Activated T-helper 1 cell treated with anti-CD3 and anti-CD28 coated beads, Interleukin-12 subunit alpha, Interleukin-12 subunit beta, Interleukin-2, Interleukin-4 antibody, amounts not matched to agents 30 ng/mL and 10 ng/mL and 1 ng/mL, durations not matched to agents 14 hours and 24 hours and 36 hours (primary cell): ENCODE measurements around the gene PPP2CA. TPM values are rescaled to one million over a fixed set of nuclear protein-coding genes. Genes with fewer than 3 reads are reported as not detected.
A peak's percentile ranks its signal among the peaks of the same experiment; 100 is the strongest.
"Not testable (repeated sequence)": the region's sequence is repeated elsewhere in the genome, so short reads cannot be mapped to it uniquely, and the experiment has no call there.

ENCODE experiments used
- DNase-seq: peaks from one replicate; pipeline ENCODE4 v3.0.0; 2021; ENCODE audit warnings: low spot score
- H3K27ac Mint-ChIP-seq: one replicate; pipeline ENCODE4 v1.8.0; 2021; ENCODE audit warnings: mild to moderate bottlenecking, mixed read lengths
- H3K27me3 Mint-ChIP-seq: one replicate; pipeline ENCODE4 v1.8.0; 2022; ENCODE audit warnings: mild to moderate bottlenecking, moderate library complexity, mixed read lengths; ENCODE audit not compliant: insufficient read depth
- H3K36me3 Mint-ChIP-seq: one replicate; pipeline ENCODE4 v1.8.0; 2021; ENCODE audit warnings: low read depth, mixed read lengths
- H3K4me1 Mint-ChIP-seq: one replicate; pipeline ENCODE4 v1.8.0; 2021; ENCODE audit warnings: low read depth, mixed read lengths
- H3K4me3 Mint-ChIP-seq: one replicate; pipeline ENCODE4 v1.8.0; 2021; ENCODE audit warnings: mild to moderate bottlenecking, moderate library complexity, mixed read lengths
- H3K9me3 Mint-ChIP-seq: one replicate; pipeline ENCODE4 v1.8.0; 2021; ENCODE audit warnings: mixed read lengths
- intact Hi-C: fragments of 100-400 bp; cut with micrococcal nuclease; formaldehyde crosslinking; loops from one replicate; pipeline ENCODE4 v1.15.1; 2024
- total RNA-seq: library from RNA; stranded (reverse); gene quantifications from 2 replicates; pipeline ENCODE4 v1.2.3, GENCODE V29; 2022

Gene PPP2CA
- total RNA-seq, 1 donor from 2014 or later = 181 TPM

DNA sequence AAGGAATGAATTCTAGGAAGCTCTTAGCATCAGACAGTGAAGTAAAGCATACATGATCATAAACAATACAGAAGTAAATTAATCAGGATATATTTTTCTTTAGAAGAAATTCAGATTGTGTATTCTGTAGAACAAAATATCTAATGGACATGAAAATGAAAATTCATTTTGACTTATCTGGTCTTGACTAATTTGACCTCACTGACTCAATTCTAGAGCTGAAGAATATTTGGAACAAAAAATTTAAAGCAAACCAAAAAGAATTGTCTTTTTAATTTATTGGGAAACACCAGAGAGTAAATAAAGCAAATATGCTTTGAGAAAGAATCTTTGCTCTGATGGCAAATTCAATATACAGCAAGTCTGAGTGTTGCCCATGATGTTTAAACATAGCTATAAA is 2.8 kb upstream of the PPP2CA start:
- Mint-ChIP-seq H3K27me3 (peaks cover 3% of the 10 kb centered on the region), H3K27ac (no peak overlapping the region), H3K36me3 (peaks cover 12% of the 10 kb centered on the region), H3K9me3 (no peaks in the 10 kb centered on the region), H3K4me3 (no peak overlapping the region), H3K4me1 (peaks cover 28% of the 10 kb centered on the region)
- no peak for DNase-seq
- intact Hi-C loops = loop anchor here (5.0 to 10.0 kb wide), 6 partner anchors 126 to 1736 kb away; partner anchors contain the start of genes AFF4, HSPA4, IRF1 and PCBD2

DNA sequence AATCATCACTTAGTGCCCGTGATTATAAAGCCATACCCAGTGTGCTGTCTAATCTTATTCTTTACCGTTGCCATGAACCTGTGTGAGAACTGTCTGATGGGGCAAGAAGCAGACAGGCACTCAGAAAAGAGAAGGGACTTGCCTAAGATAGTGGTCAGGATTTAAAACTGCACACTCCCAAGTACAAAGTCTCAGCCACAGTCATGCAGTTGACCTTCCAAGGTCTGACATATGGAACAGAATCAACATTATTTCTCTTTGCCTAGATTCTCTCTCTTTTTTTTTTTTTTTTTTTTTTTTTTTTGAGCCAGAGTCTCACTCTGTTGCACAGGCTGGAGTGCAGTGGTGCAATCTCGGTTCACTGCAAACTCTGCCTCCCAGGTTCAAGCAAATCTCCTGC is 1.9 kb upstream of the PPP2CA start:
- Mint-ChIP-seq H3K4me3 (peak overlapping the region; percentile 94), H3K27ac (peak overlapping the region; percentile 49), H3K9me3 (no peaks in the 10 kb centered on the region), H3K4me1 (peaks cover 34% of the 10 kb centered on the region), H3K36me3 (peaks cover 16% of the 10 kb centered on the region), H3K27me3 (no peaks in the 10 kb centered on the region)
- DNase-seq = no peak
- intact Hi-C loops = loop anchor here (2.0 to 10.0 kb wide), 11 partner anchors 43 to 1735 kb away; partner anchors contain the start of genes AFF4, C5orf15, HSPA4 and IRF1

DNA sequence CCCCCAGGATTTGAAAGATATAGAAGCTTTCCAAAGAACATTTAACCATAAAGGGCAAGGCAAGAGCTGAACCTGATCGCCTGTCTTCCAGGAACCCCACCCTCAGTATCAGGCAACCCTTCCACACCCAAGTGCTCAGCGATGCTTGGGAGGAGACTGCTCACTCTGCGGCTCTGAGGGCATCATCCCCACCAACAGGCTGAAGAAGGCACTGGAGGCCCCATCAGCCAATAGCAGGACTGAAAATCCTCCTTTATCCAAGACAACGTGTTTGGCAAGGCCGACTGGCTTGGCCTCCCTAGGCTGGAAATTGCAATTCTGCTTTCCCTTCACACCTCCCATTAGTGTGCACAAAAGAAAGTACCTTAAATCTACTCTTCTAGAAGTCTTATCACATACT is 1.4 kb upstream of the PPP2CA start:
- H3K4me3 Mint-ChIP-seq = peak overlapping the region; percentile 94
- intact Hi-C loops = loop anchor here (2.0 to 10.0 kb wide), 11 partner anchors 42 to 1735 kb away; partner anchors contain the start of genes AFF4, C5orf15, HSPA4 and IRF1
- H3K27me3 Mint-ChIP-seq = no peaks in the 10 kb centered on the region
- H3K9me3 Mint-ChIP-seq = no peaks in the 10 kb centered on the region
- peak overlapping the region; percentile 97 for H3K27ac Mint-ChIP-seq
- H3K4me1 Mint-ChIP-seq = peaks cover 39% of the 10 kb centered on the region
- H3K36me3 Mint-ChIP-seq = peaks cover 20% of the 10 kb centered on the region
- no peak for DNase-seq

DNA sequence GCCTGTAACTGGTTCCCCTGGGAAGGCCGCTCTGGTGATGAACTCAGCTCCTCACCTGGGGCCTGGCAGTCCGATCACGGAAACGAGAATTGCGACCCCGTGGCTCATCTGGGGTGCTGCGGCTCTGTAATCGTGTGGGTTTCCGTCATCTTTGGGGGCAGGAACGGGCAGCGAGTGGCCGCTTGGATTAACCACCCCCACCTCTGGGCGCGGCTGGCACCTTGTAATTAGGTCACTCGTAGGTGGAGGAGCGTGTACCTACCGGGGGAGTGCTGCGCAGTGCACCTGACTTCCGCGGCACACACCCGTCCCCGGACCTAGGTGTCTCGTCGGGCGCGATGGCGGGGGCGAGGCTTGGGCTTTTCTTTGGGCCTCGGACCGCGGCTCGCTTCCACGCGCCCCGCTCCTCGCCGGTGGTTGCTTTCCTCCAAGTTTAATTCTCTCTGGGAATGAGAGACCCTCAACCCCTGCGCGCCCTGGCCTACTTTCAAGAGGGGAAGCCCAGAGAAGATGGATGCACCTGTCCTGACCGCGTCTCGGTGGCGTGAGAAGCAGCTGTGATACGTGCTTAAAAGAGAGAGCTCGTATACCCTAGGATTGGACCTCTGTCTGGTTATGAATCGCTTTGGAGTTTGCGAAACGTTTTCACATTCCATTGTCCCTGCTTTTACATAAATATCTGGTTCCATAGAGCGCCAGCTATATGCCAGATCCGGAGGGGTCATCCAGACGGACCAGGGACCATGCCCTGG is 744 bp upstream of the PPP2CA start:
- H3K27ac Mint-ChIP-seq = peak overlapping the region; percentile 97

DNA sequence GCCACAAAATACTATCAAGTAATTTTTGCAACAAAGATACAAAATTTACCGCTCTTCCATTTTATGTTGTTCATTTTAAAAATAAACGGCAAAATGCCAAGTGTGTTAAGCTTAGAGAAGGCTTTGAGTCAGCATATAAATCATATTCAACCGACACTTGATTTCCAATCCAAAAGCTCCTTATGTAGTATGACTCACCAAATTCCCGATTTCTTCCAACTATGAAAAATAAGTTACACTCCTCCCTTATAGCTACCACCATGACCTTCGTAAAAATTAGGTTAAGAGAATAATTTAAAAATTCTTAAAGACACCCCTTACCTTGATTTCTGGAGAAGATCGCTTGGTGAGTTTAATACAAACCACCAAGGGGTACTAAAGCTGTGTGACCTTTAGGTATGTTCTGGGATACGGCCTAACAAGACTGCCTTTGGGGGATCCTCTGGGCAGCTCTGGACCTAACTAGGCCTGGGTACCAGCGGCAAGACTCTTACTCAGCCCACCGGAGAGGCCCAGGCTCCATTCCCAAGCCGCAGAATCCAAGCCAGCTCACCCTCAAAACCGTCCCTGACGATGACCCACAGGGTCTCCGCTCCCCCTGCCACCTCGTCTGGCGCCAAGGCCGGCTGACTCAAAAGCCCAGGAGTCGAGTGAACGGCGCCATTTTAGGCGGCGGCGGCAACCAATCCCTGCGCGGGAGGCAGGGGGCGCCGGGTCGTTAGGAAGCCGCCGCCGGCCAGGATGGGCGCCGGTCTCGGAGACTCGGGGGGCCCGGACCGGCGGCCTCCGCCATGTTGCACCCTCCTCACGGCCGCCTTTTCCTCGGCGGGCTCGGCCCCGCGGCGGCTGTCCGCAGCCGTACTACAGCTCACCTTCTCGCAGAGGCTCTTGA is 739 bp downstream of the PPP2CA start:
- DNase-seq = peak; percentile 64
- H3K27ac Mint-ChIP-seq = peak overlapping the region; percentile 97
- intact Hi-C loops = loop anchor here (1.0 to 10.0 kb wide), 7 partner anchors 123 to 1733 kb away; partner anchors contain the start of genes AFF4, CDKN2AIPNL, HSPA4 and IRF1
- H3K9me3 Mint-ChIP-seq = no peaks in the 10 kb centered on the region
- peak overlapping the region; percentile 94 for H3K4me3 Mint-ChIP-seq
- H3K36me3 Mint-ChIP-seq = peaks cover 33% of the 10 kb centered on the region
- peaks cover 53% of the 10 kb centered on the region for H3K4me1 Mint-ChIP-seq
- H3K27me3 Mint-ChIP-seq = no peaks in the 10 kb centered on the region

More for the DNA sequence above, 744 bp upstream of the PPP2CA start:
- Mint-ChIP-seq H3K4me3 (peak overlapping the region; percentile 94), H3K4me1 (peaks cover 45% of the 10 kb centered on the region), H3K27me3 (no peaks in the 10 kb centered on the region), H3K9me3 (no peaks in the 10 kb centered on the region), H3K36me3 (peaks cover 24% of the 10 kb centered on the region)
- intact Hi-C loops = loop anchor here (1.0 to 10.0 kb wide), 19 partner anchors 42 to 1734 kb away; partner anchors contain the start of genes AFF4, C5orf15, CAMLG and DDX46
- DNase-seq = no peak

DNA sequence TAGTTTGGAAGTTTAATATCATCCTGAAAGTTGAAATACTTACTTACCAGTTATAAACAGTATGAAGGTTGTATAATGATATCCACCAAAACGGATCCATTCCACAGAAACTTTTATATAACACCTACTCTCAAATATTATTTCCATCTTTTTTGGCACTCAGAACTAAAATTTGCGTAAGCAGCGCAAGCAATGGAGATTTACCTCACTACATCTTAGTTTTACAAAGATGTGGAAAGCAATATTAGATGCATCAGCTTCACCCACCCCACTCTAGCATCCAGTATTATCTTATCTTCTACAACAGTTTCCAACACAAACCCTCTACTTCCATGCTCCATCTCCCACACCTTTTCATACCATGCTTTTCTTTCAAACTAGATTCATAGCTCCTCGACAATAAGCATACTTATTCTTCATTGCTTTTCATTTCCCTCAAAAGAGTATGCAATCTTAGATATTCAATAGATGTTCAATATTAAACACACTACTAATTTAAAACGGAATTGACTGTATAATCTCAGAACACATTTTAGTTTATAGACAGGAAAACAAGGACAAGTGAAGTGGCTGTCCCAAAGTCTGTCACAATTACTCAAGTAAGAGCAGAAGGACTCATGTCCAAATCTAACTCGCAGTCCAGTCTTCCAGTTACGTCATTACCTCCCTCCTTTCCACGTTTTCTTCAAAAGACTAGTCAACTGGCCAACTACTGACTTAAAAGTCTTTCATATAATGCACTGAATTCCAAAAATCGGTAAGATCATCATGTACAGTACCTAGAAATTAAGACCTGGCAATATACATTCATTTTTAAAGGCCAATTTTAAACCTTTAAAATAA is 2.2 kb downstream of the PPP2CA start:
- peaks cover 36% of the 10 kb centered on the region for H3K36me3 Mint-ChIP-seq
- no peaks in the 10 kb centered on the region for H3K27me3 Mint-ChIP-seq
- no peaks in the 10 kb centered on the region for H3K9me3 Mint-ChIP-seq
- no peak for DNase-seq
- peaks cover 65% of the 10 kb centered on the region for H3K4me1 Mint-ChIP-seq
- peak overlapping the region; percentile 11 for H3K27ac Mint-ChIP-seq
- intact Hi-C loops = loop anchor here (1.0 to 10.0 kb wide), 3 partner anchors 188 to 681 kb away; partner anchors contain the start of genes CDKN2AIPNL, PCBD2 and TXNDC15
- peak overlapping the region; percentile 94 for H3K4me3 Mint-ChIP-seq

DNA sequence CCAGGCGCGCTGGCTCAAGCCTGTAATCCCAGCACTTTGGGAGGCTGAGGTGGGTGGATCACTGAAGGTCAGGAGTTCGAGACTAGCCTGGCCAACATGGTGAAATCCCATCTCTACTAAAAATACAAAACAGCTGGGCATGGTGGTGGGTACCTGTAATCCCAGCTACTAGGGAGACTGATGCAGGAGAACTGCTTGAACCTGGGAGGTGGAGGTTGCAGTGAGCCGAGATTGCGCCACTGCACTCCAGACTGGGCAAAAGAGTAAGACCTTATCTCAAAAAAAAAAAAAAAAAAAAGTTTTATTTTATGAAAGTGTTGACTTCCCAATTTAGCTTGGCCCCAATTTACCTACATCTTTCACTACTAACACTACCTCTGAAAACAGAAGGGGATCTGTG is 4.2 kb downstream of the PPP2CA start:
- not testable (repeated sequence) for H3K27me3 Mint-ChIP-seq, H3K4me3 Mint-ChIP-seq, DNase-seq, H3K9me3 Mint-ChIP-seq
- Mint-ChIP-seq H3K4me1 (peaks cover 66% of the 10 kb centered on the region), H3K27ac (peak overlapping the region; percentile 40), H3K36me3 (peaks cover 38% of the 10 kb centered on the region)
- intact Hi-C loops = loop anchor here (10.0 kb wide), 2 partner anchors 653 to 683 kb away; partner anchors contain the start of genes PCBD2 and TXNDC15

DNA sequence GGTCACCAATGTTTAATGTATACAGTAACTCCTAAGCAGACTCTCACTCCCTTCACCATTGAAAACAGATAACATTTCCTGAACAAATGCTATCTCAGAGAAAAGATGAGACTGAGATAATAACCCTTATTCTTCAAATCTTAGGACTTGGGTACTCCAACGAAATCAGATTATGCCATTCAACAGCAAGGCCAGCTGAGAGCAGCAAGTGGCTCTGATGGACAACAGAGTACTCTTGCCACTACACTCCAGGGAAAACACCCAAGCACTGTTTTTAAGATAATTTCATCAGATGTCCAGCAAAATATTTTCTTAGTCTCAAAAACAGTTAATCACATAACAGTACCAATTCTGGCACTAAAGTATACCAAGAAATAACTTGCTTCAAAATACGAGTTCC is 10.1 kb downstream of the PPP2CA start:
- Mint-ChIP-seq H3K36me3 (peaks cover 15% of the 10 kb centered on the region), H3K4me3 (no peak overlapping the region), H3K9me3 (no peaks in the 10 kb centered on the region), H3K27ac (no peak overlapping the region), H3K27me3 (no peaks in the 10 kb centered on the region), H3K4me1 (peaks cover 52% of the 10 kb centered on the region)
- intact Hi-C loops = no loop called here
- DNase-seq = no peak

DNA sequence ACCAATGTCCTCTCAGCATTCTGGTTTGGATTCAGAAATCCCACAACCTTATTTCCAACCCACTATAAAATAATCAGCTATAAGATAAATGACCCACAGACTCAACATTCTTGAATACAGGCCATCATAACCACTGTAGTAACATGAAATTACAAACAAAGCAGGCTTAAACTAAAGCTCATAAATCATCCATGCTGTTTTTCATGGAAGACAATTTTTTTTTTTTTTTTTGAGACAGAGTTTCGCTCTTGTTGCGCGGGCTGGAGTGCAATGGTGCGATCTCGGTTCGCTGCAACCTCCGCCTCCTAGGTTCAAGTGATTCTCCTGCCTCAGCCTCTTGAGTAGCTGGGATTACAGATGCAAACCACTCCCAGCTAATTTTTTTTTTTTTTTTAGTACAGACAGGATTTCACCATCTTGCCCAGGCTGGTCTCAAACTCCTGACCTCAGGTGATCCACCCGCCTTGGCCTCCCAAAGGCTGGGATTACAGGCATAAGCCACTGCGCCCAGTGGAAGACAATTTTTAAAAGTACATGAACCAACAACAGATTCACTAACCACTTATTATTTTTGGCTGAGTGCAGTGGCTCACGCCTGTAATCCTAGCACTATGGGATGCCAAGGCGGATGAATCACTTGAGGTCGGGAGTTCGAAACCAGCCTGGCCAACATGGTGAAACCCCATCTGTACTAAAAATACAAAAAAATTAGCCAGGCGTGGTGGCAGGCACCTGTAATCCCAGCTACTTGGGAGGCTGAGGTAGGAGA is 14.4 kb downstream of the PPP2CA start:
- H3K9me3 Mint-ChIP-seq, H3K27me3 Mint-ChIP-seq, H3K27ac Mint-ChIP-seq, H3K36me3 Mint-ChIP-seq, DNase-seq, H3K4me3 Mint-ChIP-seq, intact Hi-C loops: not testable (repeated sequence)
- H3K4me1 Mint-ChIP-seq = peaks cover 39% of the 10 kb centered on the region

DNA sequence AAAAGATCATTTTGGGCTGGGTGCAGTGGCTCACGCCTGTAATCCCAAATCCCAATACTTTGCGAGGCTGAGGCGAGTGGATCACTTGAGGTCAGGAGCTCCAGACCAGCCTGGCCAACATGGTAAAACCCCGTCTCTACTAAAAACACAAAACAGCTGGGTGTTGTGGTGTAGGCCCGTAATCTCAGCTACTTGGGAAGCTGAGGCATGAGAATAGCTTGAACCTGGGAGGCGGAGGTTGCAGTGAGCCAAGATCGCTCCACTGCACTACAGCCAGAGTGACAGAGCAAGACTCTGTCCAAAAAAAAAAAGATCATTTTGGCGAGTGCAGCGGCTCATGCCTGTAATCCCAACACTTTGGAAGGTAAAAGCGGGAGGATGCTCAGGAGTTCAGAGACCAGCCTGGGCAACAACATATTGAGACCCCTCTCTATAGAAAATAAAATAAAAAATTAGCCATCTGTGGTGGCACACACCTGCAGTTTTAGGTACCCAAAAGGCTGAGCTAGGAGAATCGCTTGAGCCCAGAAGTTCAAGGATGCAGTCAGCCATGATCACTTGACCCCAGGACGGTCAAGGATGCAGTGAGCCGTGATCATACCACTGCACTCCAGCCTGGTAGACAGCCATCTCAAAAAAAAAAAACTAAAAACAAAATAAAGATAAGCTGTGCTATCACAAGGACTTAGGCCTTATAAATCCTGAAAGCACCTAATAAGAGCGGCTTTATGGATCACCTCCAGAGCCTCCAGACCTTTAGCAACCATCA is 16.2 kb downstream of the PPP2CA start:
- Mint-ChIP-seq H3K4me1 (peaks cover 39% of the 10 kb centered on the region), H3K4me3 (no peak overlapping the region), H3K36me3 (peaks cover 9% of the 10 kb centered on the region), H3K27ac (no peak overlapping the region), H3K9me3 (no peaks in the 10 kb centered on the region), H3K27me3 (no peaks in the 10 kb centered on the region)
- no peak for DNase-seq
- intact Hi-C loops = no loop called here

DNA sequence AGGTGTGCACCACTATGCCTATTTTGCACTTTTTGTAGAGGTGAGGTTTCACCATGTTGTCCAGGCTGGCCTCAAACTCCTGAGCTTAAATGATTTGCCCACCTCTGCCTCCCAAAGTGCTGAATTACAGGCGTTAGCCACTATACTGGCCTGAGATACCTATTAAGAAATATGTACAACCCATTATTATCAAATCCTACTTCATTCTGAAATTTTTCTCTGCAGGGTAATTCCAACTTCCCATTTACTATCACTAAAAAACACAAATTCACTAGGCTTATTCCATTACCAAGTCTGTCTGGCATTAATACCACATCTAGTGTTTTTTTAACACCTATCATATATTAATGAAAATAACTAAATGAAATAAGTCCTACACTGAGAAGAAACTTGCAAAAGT is 18.2 kb downstream of the PPP2CA start:
- Mint-ChIP-seq H3K9me3 (no peaks in the 10 kb centered on the region), H3K27ac (no peak overlapping the region), H3K4me1 (peaks cover 30% of the 10 kb centered on the region), H3K36me3 (peaks cover 17% of the 10 kb centered on the region), H3K27me3 (no peaks in the 10 kb centered on the region), H3K4me3 (no peak overlapping the region)
- no peak for DNase-seq
- intact Hi-C loops = no loop called here
